Measurements from ENCODE around the gene MYO15A.

- TF ChIP-seq POLR2A (IDR thresholded peaks at IDR 0.05; ENCODE audit: low read length) (no peak), GATA1 (IDR thresholded peaks at IDR 0.05; ENCODE audit: low read depth, low read length) (no peak)
These were observed 47.8 kb downstream of the MYO15A start for GRCh38 chr17:18156171-18156975.

All from erythroblast (primary cell).